ENCODE results near the gene MLN. TPM values are rescaled to one million over a fixed set of nuclear protein-coding genes. Genes with fewer than 3 reads are reported as not detected.

The MLN gene
- not detected in 2 replicates for total RNA-seq

GRCh38 chr6:33803571-33804053 lies at the start of gene MLN:
TSS of gene MLN (minus strand) at chr6:33804003. CDS start at chr6:33801163, 2,840 bp downstream.

GRCh38 chr6:33788694-33789549 lies 14.9 kb downstream of the MLN start, which contains the start of gene LEMD2:
TSS of gene LEMD2 (minus strand) at chr6:33789130. CDS start at chr6:33789116, 14 bp downstream.

GRCh38 chr6:33746651-33747100 lies 57.1 kb downstream of the MLN start, which contains the start of gene IP6K3:
TSS of gene IP6K3 (minus strand) at chr6:33746905. CDS start at chr6:33735476, 11,429 bp downstream.

Other genes starting within 250 kb of the MLN start
- 14.5 and 17.6 TPM in 2 replicates for gene BAK1, start 223.7 kb downstream of the MLN start, total RNA-seq
- gene ITPR3, start 182.7 kb downstream of the MLN start, total RNA-seq = 24.6 and 135 TPM in 2 replicates
- 15.3 and 15.7 TPM in 2 replicates for gene UQCC2, start 92.3 kb downstream of the MLN start, total RNA-seq
- 0.03 and 0.20 TPM in 2 replicates for gene IP6K3, start 57.1 kb downstream of the MLN start, total RNA-seq
- gene LEMD2, start 14.9 kb downstream of the MLN start, total RNA-seq = 56.8 and 74.5 TPM in 2 replicates

Measured in smooth muscle cell of the pulmonary artery (primary cell).